Measurements from ENCODE around the gene CFAP107.

- TF ChIP-seq CTCF (IDR thresholded peaks at IDR 0.05) (no peak), KDM5A (IDR thresholded peaks at IDR 0.05) (no peak), FOSL2 (IDR thresholded peaks at IDR 0.05) (no peak), FOSL2 (CRISPR knock-in tag; IDR thresholded peaks at IDR 0.05) (no peak), HMGXB4 (CRISPR knock-in tag; IDR thresholded peaks at IDR 0.05; ENCODE audit: borderline replicate concordance) (no peak), RAD21 (conservative IDR thresholded peaks at IDR 0.05 in 1 of 2, IDR thresholded peaks at IDR 0.05 in 1 of 2) (no peak), POLR2A (IDR thresholded peaks at IDR 0.05; ENCODE audit: low read length) (no peak), PHF8 (IDR thresholded peaks at IDR 0.05; ENCODE audit: borderline replicate concordance, low read depth) (no peak), RCOR1 (IDR thresholded peaks at IDR 0.05; ENCODE audit: low read depth, low read length) (no peak), JUNB (IDR thresholded peaks at IDR 0.05) (no peak), HOXA7 (CRISPR knock-in tag; IDR thresholded peaks at IDR 0.05) (no peak), SMC3 (IDR thresholded peaks at IDR 0.05) (no peak), RNF2 (IDR thresholded peaks at IDR 0.05; ENCODE audit: borderline replicate concordance, low read depth) (no peak)
Measured at GRCh38 chr1:12769031-12769430, 23.0 kb downstream of the CFAP107 start.
